Spleen (tissue), 7 donors: ENCODE measurements around the gene MYL12A.

Experiments used
- CTCF ChIP-seq, 11 experiments: fragments of 200-600 bp in 7 of 11; fragments of 450-650 bp in 4 of 11; sonication (generic) in 4 of 11; IDR thresholded peaks in 8 of 11; conservative IDR thresholded peaks in 3 of 11; 1 replicate in 7 of 11; 2 replicates in 4 of 11; pipeline versions ENCODE4 v1.4.0 to v1.8.0; 2016 to 2021; ENCODE audit warnings: antibody characterized with exemption in 11 of 11, inconsistent platforms in 4 of 11, mild to moderate bottlenecking in 1 of 11
- POLR2A ChIP-seq, 3 donors: fragments of 450-650 bp; IDR thresholded peaks; one replicate each; pipeline ENCODE4 v1.5.1; 2017; ENCODE audit warnings: antibody characterized with exemption in 3 of 3, mild to moderate bottlenecking in 1 of 3
- donor health status: DM: no; HTN: no; CAD: no; lungs with moderate emphysema.
- donor health status: DM: no; HTN: no; CAD: no.
- donor health status: DM: no; HTN: no; CAD: no.

- TF ChIP-seq CTCF (IDR thresholded peaks at IDR 0.05 in 8 of 11, conservative IDR thresholded peaks at IDR 0.05 in 3 of 11) (no peak), POLR2A (IDR thresholded peaks at IDR 0.05) (no peak)
Measured at GRCh38 chr18:3255611-3256165, 8.1 kb downstream of the MYL12A start.
